Subcutaneous adipose tissue (tissue), 4 donors: ENCODE measurements around the gene APOH. TPM values are rescaled to one million over a fixed set of nuclear protein-coding genes. Genes with fewer than 3 reads are reported as not detected.

Experiments
- CTCF ChIP-seq: fragments of 450-650 bp; IDR thresholded peaks from one replicate; pipeline ENCODE4 v1.5.1; 2016; ENCODE audit warnings: low read depth, mild to moderate bottlenecking, control low read depth, antibody characterized with exemption, moderate library complexity
- total RNA-seq, 4 donors: library from RNA; depleted of rRNA; stranded (reverse); fragments of >200 nt; gene quantifications; one replicate each; pipeline ENCODE4 v1.1.0, GENCODE V29; 2016

Gene APOH
- total RNA-seq, 4 donors from 2014 or later: not detected

GRCh38 chr17:66271512-66271911 is 42.3 kb upstream of the APOH start:
- no peak for TF ChIP-seq CTCF

GRCh38 chr17:66270106-66270505 is 40.9 kb upstream of the APOH start:
- TF ChIP-seq CTCF: no peak

- no peak for TF ChIP-seq CTCF
These were observed 39.2 kb upstream of the APOH start for GRCh38 chr17:66268247-66268927.

- TF ChIP-seq CTCF: no peak
These were observed 35.5 kb upstream of the APOH start for GRCh38 chr17:66264696-66265095.

GRCh38 chr17:66262767-66263166 is 33.6 kb upstream of the APOH start:
- TF ChIP-seq CTCF: no peak

- TF ChIP-seq CTCF: no peak
These were observed 31.5 kb upstream of the APOH start for GRCh38 chr17:66260688-66261087.

- no peak for TF ChIP-seq CTCF
These were observed 31.1 kb upstream of the APOH start for GRCh38 chr17:66260275-66260674.
